Measurements from ENCODE around the gene SECISBP2.
A peak's percentile ranks its signal among the peaks of the same experiment; 100 is the strongest.
"Not testable (repeated sequence)": the region's sequence is repeated elsewhere in the genome, so short reads cannot be mapped to it uniquely, and the experiment has no call there.

Gene SECISBP2

GRCh38 chr9:89309608-89310474 lies 8.5 kb upstream of the SECISBP2 start:
- FAIRE-seq (no peak), DNase-seq (ENCODE audit: low spot score) (no peak)

DNA sequence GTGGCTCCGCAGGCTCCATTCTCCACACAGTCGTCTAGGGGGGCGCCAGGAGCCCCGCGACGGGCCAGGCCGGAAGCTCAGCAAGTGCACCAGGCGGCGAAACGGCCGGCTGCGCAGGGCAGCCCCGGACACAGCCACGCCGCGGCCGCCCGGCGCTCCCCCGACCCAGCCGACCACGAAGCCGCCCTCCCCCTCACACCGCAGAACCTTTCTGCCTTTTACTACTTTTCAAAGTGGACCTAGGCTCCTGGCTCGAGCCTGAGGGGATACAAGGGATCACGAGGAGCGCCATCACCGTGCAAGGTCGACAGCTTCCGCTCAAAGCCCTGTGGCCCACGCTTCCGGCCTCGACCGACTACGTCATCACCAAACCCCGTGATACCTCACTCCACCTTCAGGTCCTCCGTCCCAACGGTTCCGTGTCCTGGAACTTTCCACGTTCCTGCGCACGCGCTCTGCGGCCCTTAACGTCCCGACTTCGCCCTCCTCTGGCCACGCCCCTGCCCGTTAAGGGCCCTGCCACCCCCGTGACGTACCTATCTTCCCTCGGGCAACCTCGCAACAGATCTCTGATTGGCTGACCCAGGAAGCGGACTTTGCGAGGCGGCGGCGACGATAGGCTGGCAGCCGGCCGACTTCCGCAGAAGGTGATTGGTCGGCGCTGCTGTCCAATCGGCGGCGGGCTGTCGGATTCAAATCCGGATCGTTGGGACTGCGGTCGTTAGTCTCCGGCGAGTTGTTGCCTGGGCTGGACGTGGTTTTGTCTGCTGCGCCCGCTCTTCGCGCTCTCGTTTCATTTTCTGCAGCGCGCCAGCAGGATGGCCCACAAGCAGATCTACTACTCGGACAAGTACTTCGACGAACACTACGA lies 7.6 kb upstream of the SECISBP2 start, which contains the start of gene CKS2:
CKS2 (plus strand) TSS at position 721 of the 871 bp plus-strand sequence; CDS start at position 819, 98 bp downstream.
- DNase-seq (ENCODE audit: low spot score) (peak; percentile 98), FAIRE-seq (peak; percentile 98)

DNA sequence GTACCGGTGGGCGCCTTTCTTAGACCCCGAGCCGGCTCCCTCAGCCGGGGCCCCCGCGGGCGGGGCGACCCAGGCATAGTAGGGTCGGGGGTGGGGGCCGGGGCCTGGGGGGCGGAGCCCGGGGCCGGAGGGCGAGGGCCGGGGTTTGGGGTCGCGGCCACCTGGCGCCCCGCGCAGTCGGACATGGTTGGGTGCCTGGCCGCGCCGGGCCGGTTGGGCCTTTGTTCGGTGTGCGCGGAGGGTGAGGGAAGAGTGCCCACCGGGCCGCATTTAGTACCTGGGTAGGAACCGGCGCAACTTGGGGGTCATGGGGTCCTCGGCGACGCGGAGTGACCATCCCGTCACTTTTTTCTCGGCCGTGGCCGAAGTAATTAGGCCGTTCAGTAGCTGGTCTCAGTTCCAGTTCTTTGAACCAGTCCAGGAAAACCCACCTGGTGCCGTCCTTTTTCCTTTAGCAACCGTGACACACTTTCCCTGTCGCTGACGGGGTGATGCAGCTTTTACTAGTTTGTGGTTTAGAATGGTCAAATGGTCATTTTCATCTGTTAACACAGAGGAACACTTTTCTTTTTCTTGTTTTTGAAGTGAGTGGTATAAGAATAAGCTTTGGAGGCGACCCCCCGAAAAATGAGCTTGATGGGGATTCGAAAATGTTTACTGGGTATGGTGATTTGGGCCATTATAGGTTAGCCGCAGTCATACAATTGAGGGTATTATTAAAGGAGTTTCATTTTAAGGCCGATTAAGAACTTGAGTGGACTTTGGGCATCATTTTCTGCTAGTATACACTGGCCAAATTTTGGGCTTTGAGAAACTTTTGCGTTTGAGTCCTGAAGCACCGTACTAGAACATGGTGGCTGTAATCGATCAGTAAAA lies 6.7 kb upstream of the SECISBP2 start:
- DNase-seq (ENCODE audit: low spot score) (no peak), FAIRE-seq (no peak)

GRCh38 chr9:89312222-89312571 lies 6.1 kb upstream of the SECISBP2 start:
- no peak for DNase-seq (ENCODE audit: low spot score)
- no peak for FAIRE-seq

GRCh38 chr9:89313842-89314241 lies 4.5 kb upstream of the SECISBP2 start:
- no peak for DNase-seq (ENCODE audit: low spot score)
- FAIRE-seq: no peak

GRCh38 chr9:89314955-89315354 lies 3.3 kb upstream of the SECISBP2 start:
- FAIRE-seq (no peak), DNase-seq (ENCODE audit: low spot score) (no peak)

DNA sequence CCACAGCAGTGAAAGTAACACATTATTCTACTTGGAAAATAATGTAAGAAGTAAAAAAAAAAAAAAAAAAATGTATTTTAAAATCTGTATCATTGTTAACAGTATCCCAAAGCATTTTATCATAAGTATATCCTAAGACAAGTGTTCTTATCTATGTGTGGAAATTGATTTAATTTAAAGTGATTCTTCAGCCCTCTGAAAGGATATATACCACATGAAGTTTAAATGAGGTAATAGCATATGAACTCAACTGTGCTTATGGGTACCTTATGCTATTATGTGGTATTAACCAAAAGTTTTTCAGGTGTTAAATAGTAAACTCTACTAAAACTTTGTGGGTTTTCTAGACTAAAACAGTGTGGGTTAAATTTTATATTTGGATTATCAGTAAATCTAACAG lies 2.8 kb upstream of the SECISBP2 start:
- FAIRE-seq (no peak), DNase-seq (ENCODE audit: low spot score) (no peak)

DNA sequence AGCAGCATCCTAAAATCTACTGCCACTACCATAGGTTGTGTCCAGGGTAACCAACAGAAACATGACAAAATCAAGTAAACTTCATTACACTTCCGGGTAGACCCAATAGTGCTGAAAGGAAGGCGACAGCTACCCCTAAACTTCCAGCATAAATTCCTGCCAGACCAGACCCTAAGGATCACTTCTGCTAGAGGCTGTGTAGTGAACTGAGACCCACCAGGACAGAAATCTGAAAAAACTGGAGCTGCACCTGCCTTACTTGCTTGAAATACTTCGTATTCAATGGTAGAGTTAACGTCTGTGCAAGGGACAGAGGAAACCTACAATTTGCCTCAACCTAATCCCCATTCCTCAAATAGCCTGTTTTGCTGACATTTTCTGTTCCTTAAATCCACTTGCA lies 1.0 kb upstream of the SECISBP2 start:
- FAIRE-seq: no peak
- DNase-seq (ENCODE audit: low spot score): no peak

DNA sequence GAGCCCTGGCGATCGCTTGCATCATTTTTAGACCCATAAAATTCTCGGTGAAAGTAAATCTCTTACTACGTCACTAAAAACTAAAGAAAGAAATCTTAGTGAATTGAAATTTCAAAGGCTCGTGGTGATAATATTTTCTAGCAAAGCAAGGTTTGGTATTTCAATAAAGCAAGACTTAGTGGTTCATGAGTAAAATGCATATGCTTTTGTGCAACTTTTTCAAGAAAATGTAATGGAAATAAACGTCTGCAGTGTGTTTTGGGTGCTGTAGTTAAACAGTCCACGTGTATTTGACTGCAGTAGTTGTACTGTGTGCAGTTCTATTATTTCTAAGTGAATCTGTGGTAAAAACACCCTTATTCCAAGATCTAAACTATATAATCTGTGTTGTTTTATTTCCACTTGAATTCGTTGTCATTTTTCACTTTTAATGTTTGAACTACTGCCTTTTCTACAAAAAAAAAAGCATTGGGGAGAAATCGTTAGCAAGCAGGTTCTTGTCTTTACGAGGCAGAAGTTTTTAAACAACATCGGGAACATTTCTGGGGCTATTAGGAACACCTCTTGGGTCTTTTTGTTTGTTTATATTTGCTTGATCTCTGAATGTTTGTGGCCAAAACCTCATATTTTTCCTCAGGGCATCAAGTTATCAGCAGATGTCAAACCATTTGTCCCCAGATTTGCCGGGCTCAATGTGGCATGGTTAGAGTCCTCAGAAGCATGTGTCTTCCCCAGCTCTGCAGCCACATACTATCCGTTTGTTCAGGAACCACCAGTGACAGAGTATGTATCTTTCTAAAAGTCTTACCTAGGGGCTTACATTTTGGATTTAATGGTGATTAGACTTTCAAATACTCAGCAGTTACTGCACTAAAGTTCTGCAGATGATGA lies 960 bp downstream of the SECISBP2 start:
- FAIRE-seq: no peak
- no peak for DNase-seq (ENCODE audit: low spot score)

DNA sequence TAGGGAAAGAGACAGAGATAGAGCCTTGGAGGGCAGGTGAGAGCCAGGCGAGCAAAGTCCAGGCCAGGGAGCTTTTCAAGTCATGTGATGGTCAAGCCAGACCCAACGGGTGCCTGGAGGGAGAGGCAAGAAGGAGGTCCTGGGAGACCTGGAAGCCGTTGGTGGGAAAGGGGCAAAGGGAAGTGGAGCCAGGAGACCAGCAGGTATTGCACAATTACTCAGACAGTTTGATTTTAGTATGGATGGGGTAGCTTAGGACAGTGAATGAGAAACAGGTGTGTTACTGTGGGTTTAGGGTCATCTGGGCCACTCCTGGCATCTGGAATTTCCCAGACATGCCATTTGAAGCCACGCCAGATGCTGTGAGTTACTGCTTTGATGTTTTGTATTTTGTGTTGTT lies 5.1 kb downstream of the SECISBP2 start:
- FAIRE-seq (no peak), DNase-seq (ENCODE audit: low spot score) (no peak)

DNA sequence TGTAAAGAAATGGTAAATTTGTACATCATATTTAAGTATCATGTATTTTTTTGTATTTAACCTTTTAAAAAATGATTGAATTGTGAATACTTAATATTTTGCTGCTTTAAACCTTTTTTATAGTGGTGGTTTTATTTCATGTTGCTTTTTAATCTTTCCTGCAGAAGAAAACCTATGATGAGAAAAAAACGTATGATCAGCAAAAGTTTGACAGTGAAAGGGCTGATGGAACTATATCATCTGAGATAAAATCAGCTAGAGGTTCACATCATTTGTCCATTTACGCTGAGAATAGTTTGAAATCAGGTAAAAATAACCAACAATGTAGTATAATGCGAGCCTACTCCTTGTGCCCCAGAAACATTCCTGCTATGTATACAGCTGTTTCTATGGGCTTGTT lies 7.4 kb downstream of the SECISBP2 start:
- DNase-seq (ENCODE audit: low spot score): no peak
- no peak for FAIRE-seq

- no peak for FAIRE-seq
- DNase-seq (ENCODE audit: low spot score): no peak
These were observed 9.8 kb downstream of the SECISBP2 start for GRCh38 chr9:89328064-89328463.

DNA sequence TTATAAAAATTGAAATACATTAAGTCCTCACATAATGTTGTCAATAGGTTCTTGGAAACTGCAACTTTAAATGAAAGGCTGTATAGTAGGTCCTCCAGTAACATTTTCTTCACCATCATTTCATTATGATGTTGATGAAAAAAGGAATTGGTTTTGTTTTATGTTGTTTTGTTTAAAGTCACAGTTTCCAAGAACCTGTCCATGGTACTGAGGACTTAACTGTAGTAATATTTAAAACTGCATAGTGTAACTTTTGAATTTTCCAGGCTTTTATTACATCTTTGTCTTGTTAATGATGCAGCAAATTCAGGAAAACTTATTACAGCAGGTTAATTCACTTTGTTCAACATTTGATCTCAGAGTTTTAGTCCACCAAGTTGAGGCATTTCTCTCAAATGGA lies 11.6 kb downstream of the SECISBP2 start:
- DNase-seq (ENCODE audit: low spot score): no peak
- FAIRE-seq: no peak

GRCh38 chr9:89330513-89330912 lies 12.2 kb downstream of the SECISBP2 start:
- FAIRE-seq (no peak), DNase-seq (ENCODE audit: low spot score) (no peak)

- FAIRE-seq: no peak
- DNase-seq (ENCODE audit: low spot score): no peak
These were observed 21.5 kb downstream of the SECISBP2 start for GRCh38 chr9:89339807-89340206.

DNA sequence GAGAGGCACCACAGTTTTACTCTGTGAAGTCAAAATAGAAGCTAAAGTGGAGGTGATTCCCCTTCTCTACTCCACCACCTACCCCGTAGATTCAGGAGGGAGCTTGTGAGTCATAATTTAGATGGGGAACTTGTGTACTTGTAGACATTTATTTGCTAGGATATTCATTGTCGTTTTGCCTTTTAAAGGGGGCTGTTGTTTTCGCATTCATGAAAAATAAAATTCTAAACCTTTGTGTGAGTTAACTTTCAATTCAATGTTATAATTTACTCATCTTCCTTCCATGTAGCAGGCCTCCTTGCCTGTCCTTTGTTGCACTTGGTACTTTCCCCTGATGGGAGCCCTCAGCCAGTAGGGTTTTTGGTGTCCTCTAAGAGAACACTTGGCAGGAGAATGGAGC lies 22.0 kb downstream of the SECISBP2 start:
- FAIRE-seq (no peak), DNase-seq (ENCODE audit: low spot score) (no peak)

- DNase-seq (ENCODE audit: low spot score) (no peak), FAIRE-seq (no peak)
These were observed 23.9 kb downstream of the SECISBP2 start for GRCh38 chr9:89342213-89342612.

- FAIRE-seq: no peak
These were observed 24.6 kb downstream of the SECISBP2 start for GRCh38 chr9:89342948-89343347.

GRCh38 chr9:89343812-89344211 lies 25.5 kb downstream of the SECISBP2 start:
- FAIRE-seq: not testable (repeated sequence)

More at GRCh38 chr9:89342948-89343347, 24.6 kb downstream of the SECISBP2 start:
- no peak for DNase-seq (ENCODE audit: low spot score)

GRCh38 chr9:89345476-89345875 lies 27.2 kb downstream of the SECISBP2 start:
- FAIRE-seq: no peak

More at GRCh38 chr9:89343812-89344211, 25.5 kb downstream of the SECISBP2 start:
- not testable (repeated sequence) for DNase-seq (ENCODE audit: low spot score)

More at GRCh38 chr9:89345476-89345875, 27.2 kb downstream of the SECISBP2 start:
- DNase-seq (ENCODE audit: low spot score): no peak
